ENCODE data around the gene SEBOX.

The SEBOX gene

GRCh38 chr17:28391401-28391800 lies 26.4 kb upstream of the SEBOX start:
- no peak overlapping the region for H3K27ac ChIP-seq (ENCODE audit: low read length)
- no peaks in the 10 kb centered on the region for H3K9me3 ChIP-seq (replicated peaks; ENCODE audit: insufficient read depth, low read length)
- no peaks in the 10 kb centered on the region for H3K4me1 ChIP-seq (ENCODE audit: low read length)
- no peaks in the 10 kb centered on the region for H3K9me2 ChIP-seq (replicated peaks; ENCODE audit: insufficient read depth, low read length)
- H2AFZ ChIP-seq (ENCODE audit: low read length): no peak overlapping the region
- TF ChIP-seq CTCF (IDR thresholded peaks at IDR 0.05; ENCODE audit: low read length): no peak
- no peak overlapping the region for H3K9ac ChIP-seq (ENCODE audit: low read length)
- H4K20me1 ChIP-seq (ENCODE audit: insufficient read depth, low read length): no peaks in the 10 kb centered on the region
- no peaks in the 10 kb centered on the region for H3K79me2 ChIP-seq (ENCODE audit: low read length)
- no peak for DNase-seq
- no peak overlapping the region for H3K4me3 ChIP-seq (ENCODE audit: low read length)
- H3K4me2 ChIP-seq (ENCODE audit: low read depth, low read length): no peak overlapping the region
- no peaks in the 10 kb centered on the region for H3F3A ChIP-seq (ENCODE audit: insufficient read depth, low read length)
- no peaks in the 10 kb centered on the region for H3K36me3 ChIP-seq (replicated peaks; ENCODE audit: insufficient read depth, low read length)
- H3K27me3 ChIP-seq (replicated peaks; ENCODE audit: insufficient read depth, low read length): no peaks in the 10 kb centered on the region

GRCh38 chr17:28390984-28391383 lies 26.0 kb upstream of the SEBOX start:
- Histone ChIP-seq H3K4me1 (ENCODE audit: low read length) (no peaks in the 10 kb centered on the region), H3K9me2 (replicated peaks; ENCODE audit: insufficient read depth, low read length) (no peaks in the 10 kb centered on the region), H3K9ac (ENCODE audit: low read length) (no peak overlapping the region), H2AFZ (ENCODE audit: low read length) (no peak overlapping the region), H3K27me3 (replicated peaks; ENCODE audit: insufficient read depth, low read length) (no peaks in the 10 kb centered on the region), H3F3A (ENCODE audit: insufficient read depth, low read length) (no peaks in the 10 kb centered on the region), H3K36me3 (replicated peaks; ENCODE audit: insufficient read depth, low read length) (no peaks in the 10 kb centered on the region), H3K4me3 (ENCODE audit: low read length) (no peak overlapping the region), H3K27ac (ENCODE audit: low read length) (no peak overlapping the region), H3K9me3 (replicated peaks; ENCODE audit: insufficient read depth, low read length) (no peaks in the 10 kb centered on the region), H3K79me2 (ENCODE audit: low read length) (no peaks in the 10 kb centered on the region), H3K4me2 (ENCODE audit: low read depth, low read length) (no peak overlapping the region), H4K20me1 (ENCODE audit: insufficient read depth, low read length) (no peaks in the 10 kb centered on the region)
- no peak for DNase-seq
- TF ChIP-seq CTCF (IDR thresholded peaks at IDR 0.05; ENCODE audit: low read length) (no peak), EZH2 (optimal IDR thresholded peaks at IDR 0.05; ENCODE audit: low read depth, low read length) (no peak), EZH2phosphoT487 (IDR thresholded peaks at IDR 0.05; ENCODE audit: low read length) (no peak)

GRCh38 chr17:28390563-28390962 lies 25.6 kb upstream of the SEBOX start:
- DNase-seq: no peak
- no peak overlapping the region for H3K4me2 ChIP-seq (ENCODE audit: low read depth, low read length)
- H3K79me2 ChIP-seq (ENCODE audit: low read length): no peaks in the 10 kb centered on the region
- H3K27ac ChIP-seq (ENCODE audit: low read length): no peak overlapping the region
- no peaks in the 10 kb centered on the region for H3K36me3 ChIP-seq (replicated peaks; ENCODE audit: insufficient read depth, low read length)
- no peaks in the 10 kb centered on the region for H4K20me1 ChIP-seq (ENCODE audit: insufficient read depth, low read length)
- H3K9me2 ChIP-seq (replicated peaks; ENCODE audit: insufficient read depth, low read length): no peaks in the 10 kb centered on the region
- no peaks in the 10 kb centered on the region for H3F3A ChIP-seq (ENCODE audit: insufficient read depth, low read length)
- no peaks in the 10 kb centered on the region for H3K4me1 ChIP-seq (ENCODE audit: low read length)
- no peaks in the 10 kb centered on the region for H3K9me3 ChIP-seq (replicated peaks; ENCODE audit: insufficient read depth, low read length)
- H3K9ac ChIP-seq (ENCODE audit: low read length): no peak overlapping the region
- no peak for TF ChIP-seq EZH2 (optimal IDR thresholded peaks at IDR 0.05; ENCODE audit: low read depth, low read length)
- TF ChIP-seq CTCF (IDR thresholded peaks at IDR 0.05; ENCODE audit: low read length): no peak
- TF ChIP-seq EZH2phosphoT487 (IDR thresholded peaks at IDR 0.05; ENCODE audit: low read length): no peak
- H3K27me3 ChIP-seq (replicated peaks; ENCODE audit: insufficient read depth, low read length): no peaks in the 10 kb centered on the region
- H2AFZ ChIP-seq (ENCODE audit: low read length): no peak overlapping the region
- H3K4me3 ChIP-seq (ENCODE audit: low read length): no peak overlapping the region

- H4K20me1 ChIP-seq (ENCODE audit: insufficient read depth, low read length): no peaks in the 10 kb centered on the region
- H3K36me3 ChIP-seq (replicated peaks; ENCODE audit: insufficient read depth, low read length): no peaks in the 10 kb centered on the region
- H3K9me3 ChIP-seq (replicated peaks; ENCODE audit: insufficient read depth, low read length): no peaks in the 10 kb centered on the region
- H3K4me1 ChIP-seq (ENCODE audit: low read length): no peaks in the 10 kb centered on the region
- H3F3A ChIP-seq (ENCODE audit: insufficient read depth, low read length): no peaks in the 10 kb centered on the region
- H3K27me3 ChIP-seq (replicated peaks; ENCODE audit: insufficient read depth, low read length): no peaks in the 10 kb centered on the region
- H3K79me2 ChIP-seq (ENCODE audit: low read length): no peaks in the 10 kb centered on the region
- no peak for TF ChIP-seq EZH2 (optimal IDR thresholded peaks at IDR 0.05; ENCODE audit: low read depth, low read length)
- no peak for TF ChIP-seq EZH2phosphoT487 (IDR thresholded peaks at IDR 0.05; ENCODE audit: low read length)
- TF ChIP-seq CTCF (IDR thresholded peaks at IDR 0.05; ENCODE audit: low read length): no peak
- no peak for DNase-seq
- no peaks in the 10 kb centered on the region for H3K9me2 ChIP-seq (replicated peaks; ENCODE audit: insufficient read depth, low read length)
- no peak overlapping the region for H3K9ac ChIP-seq (ENCODE audit: low read length)
- H2AFZ ChIP-seq (ENCODE audit: low read length): no peak overlapping the region
- H3K4me2 ChIP-seq (ENCODE audit: low read depth, low read length): no peak overlapping the region
- no peak overlapping the region for H3K27ac ChIP-seq (ENCODE audit: low read length)
- no peak overlapping the region for H3K4me3 ChIP-seq (ENCODE audit: low read length)
Observed at GRCh38 chr17:28390141-28390540, 25.1 kb upstream of the SEBOX start.
